GM12891 (cell line): Measurements from ENCODE around the gene ANKS1B.

ENCODE experiments used
- POLR2A ChIP-seq: IDR thresholded peaks from 2 replicates; pipeline ENCODE4 v1.6.1; 2011; ENCODE audit warnings: low read depth, low read length, control low read depth
- POLR2AphosphoS5 ChIP-seq: IDR thresholded peaks from 2 replicates; pipeline ENCODE4 v1.6.1; 2011; ENCODE audit warnings: low read depth, low read length, control low read depth
- POU2F2 ChIP-seq: IDR thresholded peaks from 2 replicates; pipeline ENCODE4 v1.6.1; 2011; ENCODE audit warnings: low read depth, mild to moderate bottlenecking, control low read depth, low read length, moderate library complexity
- TAF1 ChIP-seq: IDR thresholded peaks from 2 replicates; pipeline ENCODE4 v1.6.1; 2011; ENCODE audit warnings: low read depth, low read length, control low read depth

- no peak for TF ChIP-seq POLR2A
- TF ChIP-seq TAF1 = no peak
- TF ChIP-seq POLR2AphosphoS5 = no peak
- TF ChIP-seq POU2F2 = no peak
Measured at GRCh38 chr12:99898645-99899044, 86.1 kb downstream of the ANKS1B start.
